ENCODE measurements around the gene HSPB6.
"Not testable (repeated sequence)": the region's sequence is repeated elsewhere in the genome, so short reads cannot be mapped to it uniquely, and the experiment has no call there.

The HSPB6 gene

GRCh38 chr19:35796645-35797542 is 40.1 kb upstream of the HSPB6 start:
- DNase-seq (ENCODE audit: extremely low read depth, insufficient read length) = no peak
- H3K4me3 ChIP-seq (replicated peaks; ENCODE audit: low read depth, low read length) = no peak overlapping the region
- H3K36me3 ChIP-seq (ENCODE audit: control insufficient read depth, insufficient read depth, low read length) = no peaks in the 10 kb centered on the region
- no peak for TF ChIP-seq CTCF (IDR thresholded peaks at IDR 0.05; ENCODE audit: insufficient read depth, low read length, poor library complexity, severe bottlenecking)
- no peaks in the 10 kb centered on the region; the same call in 1 of the 2 replicates for H3K27me3 ChIP-seq (replicated peaks; ENCODE audit: control insufficient read depth, insufficient read depth, low read length)

GRCh38 chr19:35795564-35795963 is 38.7 kb upstream of the HSPB6 start:
- not testable (repeated sequence) for H3K4me3 ChIP-seq (replicated peaks; ENCODE audit: low read depth, low read length); H3K27me3 ChIP-seq (replicated peaks; ENCODE audit: control insufficient read depth, insufficient read depth, low read length); H3K36me3 ChIP-seq (ENCODE audit: control insufficient read depth, insufficient read depth, low read length); DNase-seq (ENCODE audit: extremely low read depth, insufficient read length)

GRCh38 chr19:35793381-35794165 is 36.7 kb upstream of the HSPB6 start:
- DNase-seq (ENCODE audit: extremely low read depth, insufficient read length) = no peak
- TF ChIP-seq CTCF (IDR thresholded peaks at IDR 0.05; ENCODE audit: insufficient read depth, low read length, poor library complexity, severe bottlenecking) = no peak
- Histone ChIP-seq H3K36me3 (ENCODE audit: control insufficient read depth, insufficient read depth, low read length) (no peaks in the 10 kb centered on the region), H3K27me3 (replicated peaks; ENCODE audit: control insufficient read depth, insufficient read depth, low read length) (no peaks in the 10 kb centered on the region; the same call in 1 of the 2 replicates), H3K4me3 (replicated peaks; ENCODE audit: low read depth, low read length) (no peak overlapping the region)

- no peaks in the 10 kb centered on the region for H3K36me3 ChIP-seq (ENCODE audit: control insufficient read depth, insufficient read depth, low read length)
- no peak for TF ChIP-seq CTCF (IDR thresholded peaks at IDR 0.05; ENCODE audit: insufficient read depth, low read length, poor library complexity, severe bottlenecking)
- DNase-seq (ENCODE audit: extremely low read depth, insufficient read length) = no peak
- no peak overlapping the region for H3K4me3 ChIP-seq (replicated peaks; ENCODE audit: low read depth, low read length)
- H3K27me3 ChIP-seq (replicated peaks; ENCODE audit: control insufficient read depth, insufficient read depth, low read length) = no peaks in the 10 kb centered on the region; the same call in 1 of the 2 replicates
Observed at GRCh38 chr19:35792888-35793287, 36.1 kb upstream of the HSPB6 start.

GRCh38 chr19:35792312-35792711 is 35.5 kb upstream of the HSPB6 start:
- TF ChIP-seq CTCF (IDR thresholded peaks at IDR 0.05; ENCODE audit: insufficient read depth, low read length, poor library complexity, severe bottlenecking) = no peak
- Histone ChIP-seq H3K4me3 (replicated peaks; ENCODE audit: low read depth, low read length) (no peak overlapping the region), H3K36me3 (ENCODE audit: control insufficient read depth, insufficient read depth, low read length) (no peaks in the 10 kb centered on the region), H3K27me3 (replicated peaks; ENCODE audit: control insufficient read depth, insufficient read depth, low read length) (no peaks in the 10 kb centered on the region)
- no peak for DNase-seq (ENCODE audit: extremely low read depth, insufficient read length)

GRCh38 chr19:35791814-35792279 is 35.0 kb upstream of the HSPB6 start:
- no peak overlapping the region for H3K4me3 ChIP-seq (replicated peaks; ENCODE audit: low read depth, low read length)
- H3K27me3 ChIP-seq (replicated peaks; ENCODE audit: control insufficient read depth, insufficient read depth, low read length) = no peaks in the 10 kb centered on the region
- H3K36me3 ChIP-seq (ENCODE audit: control insufficient read depth, insufficient read depth, low read length) = no peaks in the 10 kb centered on the region
- TF ChIP-seq CTCF (IDR thresholded peaks at IDR 0.05; ENCODE audit: insufficient read depth, low read length, poor library complexity, severe bottlenecking) = no peak
- DNase-seq (ENCODE audit: extremely low read depth, insufficient read length) = no peak
